ENCODE data around the gene ARRDC5. TPM values are rescaled to one million over a fixed set of nuclear protein-coding genes. Genes with fewer than 3 reads are reported as not detected.

ARRDC5 gene
- polyA plus RNA-seq, 1 of the 3 experiments (the other 2 are of a cell fraction) = not detected

- TF ChIP-seq FOXM1 (IDR thresholded peaks at IDR 0.05; ENCODE audit: low read depth) (peak; percentile 72; the same call in 1 of the 2 replicates), YY1 (IDR thresholded peaks at IDR 0.05; ENCODE audit: low read depth) (peak; percentile 60; the same call in 1 of the 2 replicates), EP300 (IDR thresholded peaks at IDR 0.05; ENCODE audit: borderline replicate concordance in 1 of 2, low read depth in 1 of 2, low read length in 1 of 2) (peak in 1 of 2 experiments; percentile 88; a peak in 2 of 4 replicates), RFX5 (IDR thresholded peaks at IDR 0.05; ENCODE audit: low read length) (no peak), TCF12 (IDR thresholded peaks at IDR 0.05) (peak; percentile 86), TEAD4 (IDR thresholded peaks at IDR 0.05; ENCODE audit: borderline replicate concordance, insufficient read depth) (peak; percentile 87), EZH2phosphoT487 (IDR thresholded peaks at IDR 0.05; ENCODE audit: borderline replicate concordance, low read depth) (no peak), USF2 (IDR thresholded peaks at IDR 0.05; ENCODE audit: borderline replicate concordance, low read depth, low read length) (no peak), ELF1 (IDR thresholded peaks at IDR 0.05) (no peak; the same call in 1 of the 2 replicates), PBX3 (IDR thresholded peaks at IDR 0.05) (peak; percentile 91), TAF1 (IDR thresholded peaks at IDR 0.05; ENCODE audit: borderline replicate concordance, low read depth, low read length) (peak; percentile 49; the same call in 1 of the 2 replicates), MXI1 (IDR thresholded peaks at IDR 0.05; ENCODE audit: low read depth, low read length) (peak; percentile 57)
Observed at GRCh38 chr19:4911786-4912672, 9.3 kb upstream of the ARRDC5 start (continued).

- peaks cover 60% of the 10 kb centered on the region for H3K79me2 ChIP-seq (ENCODE audit: insufficient read depth)
- TF ChIP-seq POLR2AphosphoS5 (IDR thresholded peaks at IDR 0.05; ENCODE audit: low read depth, low read length) (no peak), YY1 (IDR thresholded peaks at IDR 0.05; ENCODE audit: low read depth) (no peak), ZBTB33 (IDR thresholded peaks at IDR 0.05; ENCODE audit: borderline replicate concordance, low read depth) (no peak), USF2 (IDR thresholded peaks at IDR 0.05; ENCODE audit: borderline replicate concordance, low read depth, low read length) (no peak), MEF2A (IDR thresholded peaks at IDR 0.05; ENCODE audit: borderline replicate concordance, low read depth) (no peak), JUND (IDR thresholded peaks at IDR 0.05) (no peak), RAD21 (IDR thresholded peaks at IDR 0.05; ENCODE audit: low read length) (no peak), FOSL2 (IDR thresholded peaks at IDR 0.05; ENCODE audit: borderline replicate concordance, low read depth) (no peak), RCOR1 (IDR thresholded peaks at IDR 0.05; ENCODE audit: low read length) (no peak), NRF1 (IDR thresholded peaks at IDR 0.05; ENCODE audit: low read depth, low read length) (no peak), MXI1 (IDR thresholded peaks at IDR 0.05; ENCODE audit: low read depth, low read length) (no peak), EP300 (IDR thresholded peaks at IDR 0.05; ENCODE audit: borderline replicate concordance in 1 of 2, low read depth in 1 of 2, low read length in 1 of 2) (no peak), ELF1 (IDR thresholded peaks at IDR 0.05) (no peak), GATA2 (CRISPR knock-in tag; IDR thresholded peaks at IDR 0.05) (no peak), SMC3 (IDR thresholded peaks at IDR 0.05; ENCODE audit: low read depth, low read length) (no peak), SIN3A (IDR thresholded peaks at IDR 0.05; ENCODE audit: borderline replicate concordance, low read depth, low read length) (no peak), RXRA (IDR thresholded peaks at IDR 0.05; ENCODE audit: borderline replicate concordance, low read depth) (no peak), EZH2phosphoT487 (IDR thresholded peaks at IDR 0.05; ENCODE audit: borderline replicate concordance, low read depth) (no peak)
Observed at GRCh38 chr19:4911314-4911713, 8.6 kb upstream of the ARRDC5 start.

More at GRCh38 chr19:4911314-4911713, 8.6 kb upstream of the ARRDC5 start:
- Histone ChIP-seq H3K9ac (peak overlapping the region; percentile 87; the same call in 1 of the 2 replicates), H3K9me2 (no peaks in the 10 kb centered on the region), H4K20me1 (ENCODE audit: insufficient read depth) (peaks cover 25% of the 10 kb centered on the region; the same call in 1 of the 2 replicates), H2AFZ (ENCODE audit: low read depth) (peak overlapping the region; percentile 90), H3K4me1 (ENCODE audit: control insufficient read depth in 1 of 2, insufficient read depth in 2 of 2, low read depth in 1 of 2, low read length in 1 of 2) (peaks cover 28 to 38% of the 10 kb centered on the region in 2 experiments; a peak in 3 of 4 replicates), H3F3A (replicated peaks; ENCODE audit: insufficient read depth) (peaks cover 40% of the 10 kb centered on the region), H3K36me3 (replicated peaks in 1 of 2; ENCODE audit: control insufficient read depth in 1 of 2, insufficient read depth in 2 of 2, low read length in 1 of 2) (peaks cover 0 to 9% of the 10 kb centered on the region in 2 experiments), H3K4me3 (ENCODE audit: low read depth in 2 of 2, low read length in 1 of 2) (peak overlapping the region; percentile 62 to 82), H3K4me2 (peak overlapping the region; percentile 81), H3K27me3 (ENCODE audit: insufficient read depth) (no peaks in the 10 kb centered on the region), H3K9me3 (no peaks in the 10 kb centered on the region), H3K27ac (ENCODE audit: low read depth in 2 of 2, low read length in 1 of 2) (peak overlapping the region; percentile 81 to 84)
- POLR2A ChIA-PET = interaction anchor here (1.6 kb wide), 1 partner anchor 101 kb away, joined by 4 read pairs; no protein-coding TSS in a partner anchor
- CTCF ChIA-PET = interaction anchor here (0.7 to 7.6 kb wide), 30 partner anchors 9 to 411 kb away, joined by 3 to 121 read pairs (median 4); partner anchors contain the start of genes ARRDC5, FEM1A and PLIN3
- no peak for DNase-seq
- WGBS (ENCODE audit: low lambda C conversion rate) = 35% methylated on average over 15 of the region's 15 CpGs

All from SK-N-SH (cell line).